ENCODE results near the gene ASPN. TPM values are rescaled to one million over a fixed set of nuclear protein-coding genes. Genes with fewer than 3 reads are reported as not detected.

The ASPN gene
- polyA plus RNA-seq (2013, experiment 1 of 2) = not detected
- polyA plus RNA-seq (2013, experiment 2 of 2) = 0.15 TPM

DNA sequence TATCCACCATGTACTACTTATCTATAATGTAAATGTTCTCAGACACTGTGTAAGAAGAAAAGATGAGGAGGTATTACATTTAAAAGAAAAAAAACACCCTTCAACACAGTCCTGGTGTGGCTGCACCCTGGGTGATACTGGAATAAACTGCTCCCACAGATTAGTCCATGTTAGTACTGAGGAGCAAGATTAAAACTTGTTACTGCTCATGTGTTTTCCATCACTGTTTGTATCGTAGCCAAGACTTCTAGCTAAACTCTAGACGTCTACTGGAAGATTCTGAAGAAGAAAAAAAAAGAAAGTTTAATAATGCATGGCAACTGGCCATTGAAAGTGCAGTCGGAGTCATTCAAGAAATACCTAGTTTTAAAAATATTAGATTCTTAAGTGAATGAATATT, at the start of gene ASPN:
Gene ASPN, minus strand, starts transcription at position 178 of the 400 bp plus-strand sequence.
- H3K4me1 ChIP-seq (ENCODE audit: control insufficient read depth, insufficient read depth, low read length, poor library complexity, severe bottlenecking) = peaks cover 20% of the 10 kb centered on the region
- no peaks in the 10 kb centered on the region for H3K9me3 ChIP-seq (ENCODE audit: control insufficient read depth, low read length)
- no peak within 1 kb of the TSS for H3K4me3 ChIP-seq (ENCODE audit: extremely low read depth, insufficient read depth, low read length, poor library complexity, severe bottlenecking)
- WGBS, 2 experiments (ENCODE audit: insufficient coverage in 2 of 2) = 88 to 100% methylated on average over 1 to 2 of the region's 3 CpGs
- no peak within 1 kb of the TSS for H3K27ac ChIP-seq (ENCODE audit: low read depth, low read length, severe bottlenecking)
- no peaks in the 10 kb centered on the region for H3K36me3 ChIP-seq (ENCODE audit: control insufficient read depth, insufficient read depth, low read length)

DNA sequence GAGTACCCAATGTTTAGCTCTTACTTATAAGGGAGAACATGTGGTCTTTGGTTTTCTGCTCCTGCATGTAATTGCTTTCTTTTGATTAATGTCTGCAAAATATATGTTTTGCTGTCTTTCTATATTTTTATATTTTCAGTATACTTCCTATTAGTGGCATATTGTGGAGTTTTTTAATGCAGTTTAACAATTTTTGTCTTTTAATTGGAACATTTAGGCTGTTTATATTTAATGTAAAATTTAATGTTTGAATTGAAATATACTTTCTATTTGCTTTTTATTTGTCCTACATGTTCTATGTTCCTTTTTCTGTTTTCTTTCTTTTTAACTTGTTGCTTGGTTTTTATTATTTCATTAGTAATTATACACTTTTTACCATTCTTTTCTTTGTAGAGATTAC, 48.6 kb upstream of the ASPN start:
- Histone ChIP-seq H3K9me3 (ENCODE audit: control insufficient read depth, low read length) (no peaks in the 10 kb centered on the region), H3K4me1 (ENCODE audit: control insufficient read depth, insufficient read depth, low read length, poor library complexity, severe bottlenecking) (no peaks in the 10 kb centered on the region), H3K36me3 (ENCODE audit: control insufficient read depth, insufficient read depth, low read length) (no peaks in the 10 kb centered on the region), H3K4me3 (ENCODE audit: extremely low read depth, insufficient read depth, low read length, poor library complexity, severe bottlenecking) (no peak overlapping the region), H3K27ac (ENCODE audit: low read depth, low read length, severe bottlenecking) (no peak overlapping the region)

DNA sequence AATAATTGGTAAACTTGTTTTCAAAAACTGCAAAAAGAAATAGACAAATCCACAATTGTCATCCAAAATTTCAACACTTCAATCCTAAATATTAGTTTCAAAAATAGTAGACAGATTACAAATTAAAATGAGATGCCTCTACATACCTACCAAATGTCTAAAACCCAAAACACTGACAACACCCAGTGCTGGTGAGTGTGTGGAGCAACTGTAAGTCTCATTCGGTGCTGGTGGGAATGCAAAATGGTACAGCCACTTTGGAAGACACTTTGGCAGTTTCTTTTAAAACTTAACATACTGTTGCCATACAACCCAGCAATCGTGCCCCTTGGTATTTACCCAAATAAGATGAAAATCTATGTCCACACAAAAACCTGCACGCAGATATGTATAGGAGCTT, 46.8 kb upstream of the ASPN start:
- no peak overlapping the region for H3K27ac ChIP-seq (ENCODE audit: low read depth, low read length, severe bottlenecking)
- no peak overlapping the region for H3K4me3 ChIP-seq (ENCODE audit: extremely low read depth, insufficient read depth, low read length, poor library complexity, severe bottlenecking)
- 100% methylated on average over 1 of the region's 3 CpGs; no CpG with 5 or more reads in 1 of the 2 experiments for whole genome bisulfite sequencing, 2 experiments (ENCODE audit: insufficient coverage in 2 of 2)
- no peaks in the 10 kb centered on the region for H3K9me3 ChIP-seq (ENCODE audit: control insufficient read depth, low read length)
- H3K36me3 ChIP-seq (ENCODE audit: control insufficient read depth, insufficient read depth, low read length) = no peaks in the 10 kb centered on the region
- H3K4me1 ChIP-seq (ENCODE audit: control insufficient read depth, insufficient read depth, low read length, poor library complexity, severe bottlenecking) = no peaks in the 10 kb centered on the region

DNA sequence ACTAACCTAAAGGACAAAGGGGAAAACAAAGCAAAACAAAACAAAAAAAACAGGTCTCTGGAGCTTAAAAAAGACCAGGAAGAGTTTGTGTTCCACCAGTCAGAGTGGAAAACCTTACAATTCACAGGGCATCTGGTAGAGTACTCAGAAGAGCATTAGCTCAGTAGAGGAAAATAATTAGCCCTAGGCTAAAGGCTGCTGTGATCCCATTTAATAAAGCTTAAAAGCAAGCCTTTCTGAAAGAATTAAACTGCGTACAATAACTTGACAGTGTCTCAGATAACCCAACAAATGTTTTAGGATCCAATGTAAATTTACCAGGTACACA, 46.2 kb upstream of the ASPN start:
- H3K4me3 ChIP-seq (ENCODE audit: extremely low read depth, insufficient read depth, low read length, poor library complexity, severe bottlenecking) = no peak overlapping the region
- 88% methylated on average over 1 of the region's 1 CpG; no CpG with 5 or more reads in 1 of the 2 experiments for WGBS, 2 experiments (ENCODE audit: insufficient coverage in 2 of 2)

DNA sequence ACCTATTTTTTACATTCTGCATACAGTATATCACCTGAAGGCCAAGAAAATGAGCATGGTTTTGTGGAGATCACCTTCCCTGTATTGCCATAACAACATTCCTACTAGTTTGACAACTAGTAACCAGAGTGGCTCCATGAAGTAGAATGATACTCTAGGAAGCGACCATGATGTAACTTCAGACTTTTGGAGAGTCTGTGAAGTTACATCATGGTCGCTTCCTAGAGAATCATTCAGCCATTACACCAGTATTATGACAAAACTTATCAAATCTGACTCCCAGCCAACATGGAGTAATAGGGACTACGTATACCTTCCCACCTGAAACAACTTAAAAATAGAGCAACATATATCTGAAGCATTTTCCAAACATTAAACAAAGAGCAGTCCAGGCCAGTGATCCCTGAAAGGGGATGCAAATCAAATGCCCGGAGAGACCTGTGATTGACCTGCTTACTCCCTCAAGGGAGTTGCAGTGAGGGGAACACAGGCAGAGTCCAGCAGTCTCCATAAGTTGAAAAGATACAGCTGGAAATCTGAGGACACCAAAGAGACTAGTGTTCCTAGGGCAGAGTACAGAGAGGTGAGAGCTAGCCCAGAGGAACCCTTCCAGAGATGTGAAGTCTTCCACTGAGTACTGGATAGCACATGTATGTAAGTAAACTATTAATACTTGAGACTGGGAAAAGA, 45.7 kb upstream of the ASPN start:
- Histone ChIP-seq H3K36me3 (ENCODE audit: control insufficient read depth, insufficient read depth, low read length) (no peaks in the 10 kb centered on the region), H3K9me3 (ENCODE audit: control insufficient read depth, low read length) (no peaks in the 10 kb centered on the region), H3K4me1 (ENCODE audit: control insufficient read depth, insufficient read depth, low read length, poor library complexity, severe bottlenecking) (no peaks in the 10 kb centered on the region), H3K4me3 (ENCODE audit: extremely low read depth, insufficient read depth, low read length, poor library complexity, severe bottlenecking) (no peak overlapping the region), H3K27ac (ENCODE audit: low read depth, low read length, severe bottlenecking) (no peak overlapping the region)
- WGBS, 2 experiments (ENCODE audit: insufficient coverage in 2 of 2) = 89 to 93% methylated on average over 3 to 4 of the region's 4 CpGs

More for the DNA sequence above, 46.2 kb upstream of the ASPN start:
- H3K36me3 ChIP-seq (ENCODE audit: control insufficient read depth, insufficient read depth, low read length) = no peaks in the 10 kb centered on the region
- H3K27ac ChIP-seq (ENCODE audit: low read depth, low read length, severe bottlenecking) = no peak overlapping the region
- H3K9me3 ChIP-seq (ENCODE audit: control insufficient read depth, low read length) = no peaks in the 10 kb centered on the region
- no peaks in the 10 kb centered on the region for H3K4me1 ChIP-seq (ENCODE audit: control insufficient read depth, insufficient read depth, low read length, poor library complexity, severe bottlenecking)

DNA sequence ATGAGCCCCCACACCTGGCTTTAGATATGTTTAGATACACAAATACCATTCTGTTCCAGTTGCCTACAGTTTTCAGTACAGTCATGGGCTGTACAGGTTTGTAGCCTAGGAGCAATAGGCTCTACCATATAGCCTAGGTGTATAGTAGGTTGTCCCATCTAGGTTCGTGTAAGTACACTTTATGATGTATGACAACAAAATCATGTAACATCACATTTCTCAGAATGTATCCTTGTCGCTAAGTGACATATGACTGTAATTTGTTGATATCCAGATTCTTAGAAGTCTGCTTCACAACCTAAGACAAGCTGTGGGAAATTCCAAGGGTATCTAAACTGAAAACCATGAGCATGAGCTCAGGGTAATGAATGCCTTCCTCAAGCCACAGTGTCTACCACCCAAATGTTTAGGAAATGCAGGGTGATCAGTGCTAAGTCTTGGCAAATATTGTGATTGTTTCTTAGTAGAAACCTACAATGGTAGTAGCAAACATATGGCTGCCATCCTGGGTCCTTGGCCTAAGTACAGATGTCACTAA, 45.1 kb upstream of the ASPN start:
- H3K9me3 ChIP-seq (ENCODE audit: control insufficient read depth, low read length) = no peaks in the 10 kb centered on the region
- no peaks in the 10 kb centered on the region for H3K4me1 ChIP-seq (ENCODE audit: control insufficient read depth, insufficient read depth, low read length, poor library complexity, severe bottlenecking)
- H3K27ac ChIP-seq (ENCODE audit: low read depth, low read length, severe bottlenecking) = no peak overlapping the region
- H3K36me3 ChIP-seq (ENCODE audit: control insufficient read depth, insufficient read depth, low read length) = no peaks in the 10 kb centered on the region
- H3K4me3 ChIP-seq (ENCODE audit: extremely low read depth, insufficient read depth, low read length, poor library complexity, severe bottlenecking) = no peak overlapping the region
- WGBS, 2 experiments (ENCODE audit: insufficient coverage in 2 of 2) = 100% methylated on average over 1 of the region's 2 CpGs; no CpG with 5 or more reads in 1 of the 2 experiments

DNA sequence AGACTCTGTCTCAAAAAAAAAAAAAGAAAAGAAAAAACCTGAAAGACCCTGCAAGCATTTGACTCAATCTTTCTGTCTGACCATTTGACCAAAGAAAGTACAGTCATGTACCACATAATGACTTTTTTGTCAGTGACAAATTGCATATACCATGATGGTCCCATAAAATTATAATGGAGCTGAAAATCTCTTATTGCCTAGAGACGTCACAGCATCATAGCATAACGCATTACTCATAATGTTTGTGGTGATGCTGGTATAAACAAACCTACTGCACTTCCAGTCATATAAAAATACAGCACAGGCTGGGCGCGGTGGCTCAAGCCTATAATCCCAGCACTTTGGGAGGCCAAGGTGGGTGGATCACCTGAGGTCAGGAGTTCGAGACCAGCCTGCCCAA, 43.0 kb upstream of the ASPN start:
- Histone ChIP-seq H3K36me3 (ENCODE audit: control insufficient read depth, insufficient read depth, low read length) (no peaks in the 10 kb centered on the region), H3K4me3 (ENCODE audit: extremely low read depth, insufficient read depth, low read length, poor library complexity, severe bottlenecking) (no peak overlapping the region), H3K4me1 (ENCODE audit: control insufficient read depth, insufficient read depth, low read length, poor library complexity, severe bottlenecking) (no peaks in the 10 kb centered on the region), H3K27ac (ENCODE audit: low read depth, low read length, severe bottlenecking) (no peak overlapping the region), H3K9me3 (ENCODE audit: control insufficient read depth, low read length) (no peaks in the 10 kb centered on the region)
- WGBS, 2 experiments (ENCODE audit: insufficient coverage in 2 of 2) = 90 to 95% methylated on average over 2 to 3 of the region's 5 CpGs

DNA sequence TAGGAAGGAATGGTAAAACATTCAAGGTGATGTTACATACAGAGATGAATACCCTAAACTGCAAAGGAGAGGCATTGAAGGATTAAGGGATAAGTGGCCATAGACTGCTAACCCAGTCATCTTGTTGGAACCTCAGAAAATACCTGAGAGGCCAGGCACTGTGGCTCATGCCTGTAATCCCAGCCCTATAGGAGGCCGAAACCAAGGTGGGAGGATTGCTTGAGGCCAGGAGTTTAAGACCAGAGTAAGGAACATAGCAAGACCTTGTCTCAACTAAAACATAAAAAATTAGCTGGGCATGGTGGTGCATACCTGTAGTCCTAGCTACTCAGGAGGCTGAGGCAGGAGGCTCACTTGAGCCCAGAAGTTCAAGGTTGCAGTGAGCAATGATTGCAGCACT, 42.6 kb upstream of the ASPN start:
- no peaks in the 10 kb centered on the region for H3K36me3 ChIP-seq (ENCODE audit: control insufficient read depth, insufficient read depth, low read length)
- 100% methylated on average over 1 of the region's 1 CpG; no CpG with 5 or more reads in 1 of the 2 experiments for WGBS, 2 experiments (ENCODE audit: insufficient coverage in 2 of 2)
- no peak overlapping the region for H3K4me3 ChIP-seq (ENCODE audit: extremely low read depth, insufficient read depth, low read length, poor library complexity, severe bottlenecking)
- no peak overlapping the region for H3K27ac ChIP-seq (ENCODE audit: low read depth, low read length, severe bottlenecking)
- H3K9me3 ChIP-seq (ENCODE audit: control insufficient read depth, low read length) = no peaks in the 10 kb centered on the region
- no peaks in the 10 kb centered on the region for H3K4me1 ChIP-seq (ENCODE audit: control insufficient read depth, insufficient read depth, low read length, poor library complexity, severe bottlenecking)

DNA sequence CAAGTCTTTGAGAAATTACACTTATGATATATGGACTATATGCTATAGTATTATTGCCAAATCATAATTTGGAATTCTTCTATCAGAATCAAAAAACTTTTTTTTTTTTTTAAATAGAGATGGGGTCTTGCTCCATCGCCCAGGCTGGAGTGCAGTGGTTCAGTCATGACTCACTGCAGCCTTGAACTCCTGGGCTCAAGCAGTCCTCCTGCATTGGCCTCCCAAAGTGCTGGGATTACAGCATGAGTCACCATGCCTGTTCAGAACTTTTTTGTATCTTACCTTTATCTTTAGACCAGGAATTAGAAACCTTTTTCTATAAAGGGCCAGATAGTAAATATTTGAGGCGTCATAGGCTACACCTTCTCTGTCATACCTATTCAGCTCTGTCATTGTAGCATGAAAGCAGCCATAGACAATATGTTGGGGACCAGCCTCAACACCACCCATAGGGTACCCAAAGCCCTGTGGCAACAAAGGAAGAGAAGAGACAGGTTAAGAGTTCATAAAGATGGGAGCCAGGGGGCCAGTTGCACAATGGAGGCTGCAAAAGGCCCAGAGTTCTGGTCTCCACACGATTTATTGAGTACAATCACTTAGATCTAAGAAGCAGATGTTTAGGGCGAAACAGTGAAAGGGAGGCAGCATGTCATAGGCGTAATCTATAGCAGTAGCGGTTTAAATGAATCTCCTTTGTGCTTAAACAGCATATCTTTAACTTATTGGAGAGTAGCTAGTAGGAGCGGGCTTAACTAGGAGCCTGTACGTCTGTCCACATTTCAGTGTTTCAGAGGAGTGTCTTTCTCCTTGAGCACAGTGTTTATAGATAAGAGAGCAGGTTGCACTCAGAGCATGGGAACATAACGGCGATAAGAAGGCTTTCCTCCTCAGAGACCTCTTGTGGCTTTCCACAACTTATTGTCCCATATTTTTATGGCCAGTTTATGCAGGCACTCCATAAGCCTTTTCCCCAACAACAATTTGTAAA, 41.0 kb upstream of the ASPN start:
- Histone ChIP-seq H3K9me3 (ENCODE audit: control insufficient read depth, low read length) (no peaks in the 10 kb centered on the region), H3K4me3 (ENCODE audit: extremely low read depth, insufficient read depth, low read length, poor library complexity, severe bottlenecking) (no peak overlapping the region), H3K4me1 (ENCODE audit: control insufficient read depth, insufficient read depth, low read length, poor library complexity, severe bottlenecking) (no peaks in the 10 kb centered on the region), H3K27ac (ENCODE audit: low read depth, low read length, severe bottlenecking) (no peak overlapping the region), H3K36me3 (ENCODE audit: control insufficient read depth, insufficient read depth, low read length) (no peaks in the 10 kb centered on the region)
- WGBS, 2 experiments (ENCODE audit: insufficient coverage in 2 of 2) = 93 to 99% methylated on average over 7 to 8 of the region's 10 CpGs

DNA sequence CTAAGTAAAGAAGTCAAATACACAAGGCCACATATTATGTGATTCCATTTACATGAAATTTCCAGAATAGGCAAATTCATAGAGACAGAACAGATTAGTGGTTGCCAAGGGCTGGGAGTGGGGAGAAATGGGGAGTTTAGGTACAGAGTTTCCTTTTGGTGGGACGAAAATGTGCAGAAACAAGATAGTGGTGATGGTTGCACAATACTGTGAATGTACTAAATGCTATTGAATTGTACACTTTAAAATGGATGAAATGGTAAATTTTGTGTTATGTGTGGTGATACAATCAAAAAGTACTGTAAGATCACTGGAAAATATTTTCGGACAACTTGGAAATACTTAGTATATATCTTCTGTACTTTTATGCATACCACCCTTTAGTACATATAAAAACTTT, 38.5 kb upstream of the ASPN start:
- Histone ChIP-seq H3K27ac (ENCODE audit: low read depth, low read length, severe bottlenecking) (no peak overlapping the region), H3K36me3 (ENCODE audit: control insufficient read depth, insufficient read depth, low read length) (no peaks in the 10 kb centered on the region), H3K4me1 (ENCODE audit: control insufficient read depth, insufficient read depth, low read length, poor library complexity, severe bottlenecking) (no peaks in the 10 kb centered on the region), H3K4me3 (ENCODE audit: extremely low read depth, insufficient read depth, low read length, poor library complexity, severe bottlenecking) (no peak overlapping the region), H3K9me3 (ENCODE audit: control insufficient read depth, low read length) (no peaks in the 10 kb centered on the region)
- 91 to 100% methylated on average over 1 of the region's 2 CpGs for WGBS, 2 experiments (ENCODE audit: insufficient coverage in 2 of 2)

All from mesodermal cell (in vitro differentiated cells).